SK-N-DZ (cell line): ENCODE results near the gene RPL3.

Experiments used
- DNase-seq: peaks from one replicate; pipeline ENCODE4 v3.0.0-alpha.2; 2015; ENCODE audit warnings: low spot score

RPL3 gene

GRCh38 chr22:39301108-39301507 lies 18.3 kb downstream of the RPL3 start:
- DNase-seq, result no peak

GRCh38 chr22:39300186-39300830 lies 19.1 kb downstream of the RPL3 start:
- no peak for DNase-seq

GRCh38 chr22:39299829-39300178 lies 19.6 kb downstream of the RPL3 start:
- no peak for DNase-seq

- DNase-seq, result no peak
Measured at GRCh38 chr22:39298241-39298987, 21.0 kb downstream of the RPL3 start.

GRCh38 chr22:39297490-39298240 lies 21.8 kb downstream of the RPL3 start:
- no peak for DNase-seq

- DNase-seq, result no peak
Measured at GRCh38 chr22:39296981-39297489, 22.4 kb downstream of the RPL3 start.

- no peak for DNase-seq
Measured at GRCh38 chr22:39296535-39296934, 22.9 kb downstream of the RPL3 start.

GRCh38 chr22:39294571-39295468 lies 24.6 kb downstream of the RPL3 start:
- no peak for DNase-seq

- no peak for DNase-seq
Measured at GRCh38 chr22:39293766-39294368, 25.6 kb downstream of the RPL3 start.

- DNase-seq, result no peak
Measured at GRCh38 chr22:39292561-39293074, 26.8 kb downstream of the RPL3 start.

- DNase-seq, result no peak
Measured at GRCh38 chr22:39292031-39292462, 27.4 kb downstream of the RPL3 start.

GRCh38 chr22:39291523-39291922 lies 27.9 kb downstream of the RPL3 start:
- DNase-seq, result no peak

GRCh38 chr22:39290724-39291161 lies 28.7 kb downstream of the RPL3 start:
- no peak for DNase-seq

GRCh38 chr22:39289975-39290720 lies 29.3 kb downstream of the RPL3 start:
- DNase-seq, result no peak

GRCh38 chr22:39289533-39289932 lies 29.9 kb downstream of the RPL3 start:
- no peak for DNase-seq

- DNase-seq, result no peak
Measured at GRCh38 chr22:39288135-39288898, 31.1 kb downstream of the RPL3 start.

GRCh38 chr22:39287076-39287725 lies 32.2 kb downstream of the RPL3 start:
- DNase-seq, result no peak

GRCh38 chr22:39284983-39285382 lies 34.4 kb downstream of the RPL3 start:
- DNase-seq, result no peak
